A549 treated with ZK216348 at 1 μM for 4 hours (cell line): ENCODE results near the gene HOXA1. TPM values are rescaled to one million over a fixed set of nuclear protein-coding genes. Genes with fewer than 3 reads are reported as not detected.

Experiments used
- total RNA-seq: library from RNA; stranded (reverse); fragments of 200-300 nt; extraction: Qiagen RNA extraction; gene quantifications from 5 replicates; pipeline ENCODE4 v1.2.3, GENCODE V29; 2022; ENCODE audit warnings: low read depth

HOXA1 gene
- 2.7 to 4.7 TPM (median 3.8 TPM) in 5 replicates for total RNA-seq

DNA sequence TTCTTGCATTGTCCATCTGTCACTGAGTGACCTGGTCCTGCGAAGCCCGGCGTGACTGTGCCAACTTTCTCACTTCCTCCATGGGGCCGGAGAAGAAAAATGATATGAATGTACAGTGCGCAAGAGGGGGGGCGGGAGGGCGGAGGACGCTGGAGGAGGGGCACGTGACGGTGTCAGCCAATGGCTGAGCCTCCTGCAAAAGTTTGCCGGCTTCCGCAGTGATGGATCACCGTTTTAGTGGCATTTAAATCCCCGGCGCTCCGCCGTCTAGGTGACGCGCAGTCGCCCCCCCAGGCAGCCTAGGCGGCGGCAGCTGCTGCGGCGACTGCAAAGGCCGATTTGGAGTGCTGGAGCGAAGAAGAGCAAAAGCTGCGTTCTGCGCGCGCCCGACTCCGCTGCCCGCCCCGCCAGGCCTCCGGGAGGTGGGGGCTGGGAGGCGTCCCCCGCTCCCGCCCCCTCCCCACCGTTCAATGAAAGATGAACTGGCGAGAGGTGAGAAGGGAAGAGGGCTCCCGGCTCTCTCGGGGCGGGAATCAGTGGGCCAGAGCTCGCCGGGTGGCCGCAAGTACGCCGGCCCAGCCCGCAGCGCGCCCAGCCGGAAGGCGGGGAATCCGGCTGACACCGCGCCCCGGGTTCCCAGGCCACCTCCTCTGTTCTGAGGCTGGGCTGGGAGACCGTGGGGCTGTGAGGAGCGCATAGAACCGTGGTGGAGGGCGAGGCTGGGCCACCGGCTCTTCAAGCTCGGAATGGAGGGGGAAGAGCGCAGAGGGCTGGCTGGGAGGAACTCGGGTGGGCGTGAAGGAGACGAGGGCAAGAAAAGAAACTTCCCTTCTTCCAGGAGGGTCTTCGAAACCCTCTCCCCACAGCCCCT lies at the start of gene HOXA1:
Gene HOXA1, minus strand, starts transcription at position 104 of the 871 bp plus-strand sequence. Its CDS starts 88 bp downstream, at position 16.

DNA sequence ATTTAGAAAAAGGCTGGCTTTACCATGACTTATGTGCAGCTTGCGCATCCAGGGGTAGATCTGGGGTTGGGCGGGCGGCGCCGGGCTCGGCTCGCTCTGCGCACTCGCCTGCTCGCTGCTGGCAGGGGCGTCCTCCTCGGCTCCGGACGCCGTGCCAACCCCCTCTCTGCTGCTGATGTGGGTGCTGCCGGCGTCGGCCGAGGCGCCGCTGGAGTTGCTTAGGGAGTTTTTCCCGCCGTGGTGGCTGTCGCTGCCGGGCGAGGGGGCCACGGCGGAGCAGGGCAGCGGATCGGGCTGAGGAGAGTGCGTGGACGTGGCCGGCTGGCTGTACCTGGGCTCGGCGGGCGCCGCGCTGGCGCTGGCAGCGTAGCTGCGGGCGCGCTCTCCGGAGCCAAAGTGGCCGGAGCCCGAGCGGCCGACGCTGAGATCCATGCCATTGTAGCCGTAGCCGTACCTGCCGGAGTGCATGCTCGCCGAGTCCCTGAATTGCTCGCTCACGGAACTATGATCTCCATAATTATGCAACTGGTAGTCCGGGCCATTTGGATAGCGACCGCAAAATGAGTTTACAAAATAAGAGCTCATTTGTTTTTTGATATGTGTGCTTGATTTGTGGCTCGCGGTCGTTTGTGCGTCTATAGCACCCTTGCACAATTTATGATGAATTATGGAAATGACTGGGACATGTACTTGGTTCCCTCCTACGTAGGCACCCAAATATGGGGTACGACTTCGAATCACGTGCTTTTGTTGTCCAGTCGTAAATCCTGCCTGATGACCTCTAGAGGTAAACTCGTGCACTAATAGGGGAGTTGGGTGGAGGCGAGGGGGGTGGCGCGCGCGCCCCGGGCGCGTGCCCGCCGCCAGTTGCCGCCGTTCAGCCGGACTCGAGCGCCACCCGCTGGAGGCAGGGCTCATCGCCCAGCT lies 47.5 kb upstream of the HOXA1 start, which contains the start of gene HOXA5:
Gene HOXA5, minus strand, starts transcription at position 659 of the 927 bp plus-strand sequence. Its CDS starts 74 bp downstream, at position 585.

DNA sequence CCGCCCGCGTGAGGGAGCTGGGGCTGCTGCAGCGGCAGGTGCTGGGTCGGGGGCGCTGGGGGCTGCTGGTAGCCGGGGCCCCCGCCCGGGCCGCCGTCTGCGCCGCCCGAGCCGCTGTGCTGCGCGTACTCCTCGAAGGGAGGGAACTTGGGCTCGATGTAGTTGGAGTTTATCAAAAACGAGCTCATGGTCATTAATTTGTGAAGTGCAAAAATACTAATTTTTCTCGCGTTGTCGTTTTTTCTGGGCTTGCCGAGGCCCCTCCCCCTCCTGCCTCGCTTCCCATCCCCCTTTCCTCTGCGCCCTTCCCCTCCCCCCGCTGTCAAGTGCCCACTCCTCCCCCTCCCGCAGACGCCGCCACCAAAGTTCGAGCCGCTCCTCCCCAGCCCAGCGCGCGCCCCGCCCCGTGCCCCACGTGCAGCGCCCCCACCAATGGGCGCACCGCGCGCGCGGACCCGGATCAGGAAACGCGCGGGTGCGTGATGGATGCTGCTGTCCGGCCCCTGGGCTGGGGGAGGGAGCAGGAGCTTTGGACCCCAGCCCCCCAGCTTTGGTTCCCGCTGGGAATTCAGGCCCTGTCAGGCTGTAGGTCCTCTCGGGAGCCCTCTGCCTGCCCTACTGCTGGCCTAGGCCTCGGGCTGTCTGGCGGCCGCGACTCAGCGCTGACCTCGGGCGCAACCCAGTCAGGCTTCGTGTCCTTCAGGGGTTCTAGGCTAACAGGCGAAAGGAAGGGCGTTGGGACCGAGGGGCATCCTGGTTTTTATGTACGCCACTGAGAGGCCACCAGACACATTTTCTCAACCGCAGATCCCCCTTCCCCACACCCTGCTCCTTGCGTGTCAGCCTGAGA lies 35.0 kb upstream of the HOXA1 start, which contains the start of gene HOXA4:
Gene HOXA4, minus strand, starts transcription at position 218 of the 850 bp plus-strand sequence. Its CDS starts 24 bp downstream, at position 194.

DNA sequence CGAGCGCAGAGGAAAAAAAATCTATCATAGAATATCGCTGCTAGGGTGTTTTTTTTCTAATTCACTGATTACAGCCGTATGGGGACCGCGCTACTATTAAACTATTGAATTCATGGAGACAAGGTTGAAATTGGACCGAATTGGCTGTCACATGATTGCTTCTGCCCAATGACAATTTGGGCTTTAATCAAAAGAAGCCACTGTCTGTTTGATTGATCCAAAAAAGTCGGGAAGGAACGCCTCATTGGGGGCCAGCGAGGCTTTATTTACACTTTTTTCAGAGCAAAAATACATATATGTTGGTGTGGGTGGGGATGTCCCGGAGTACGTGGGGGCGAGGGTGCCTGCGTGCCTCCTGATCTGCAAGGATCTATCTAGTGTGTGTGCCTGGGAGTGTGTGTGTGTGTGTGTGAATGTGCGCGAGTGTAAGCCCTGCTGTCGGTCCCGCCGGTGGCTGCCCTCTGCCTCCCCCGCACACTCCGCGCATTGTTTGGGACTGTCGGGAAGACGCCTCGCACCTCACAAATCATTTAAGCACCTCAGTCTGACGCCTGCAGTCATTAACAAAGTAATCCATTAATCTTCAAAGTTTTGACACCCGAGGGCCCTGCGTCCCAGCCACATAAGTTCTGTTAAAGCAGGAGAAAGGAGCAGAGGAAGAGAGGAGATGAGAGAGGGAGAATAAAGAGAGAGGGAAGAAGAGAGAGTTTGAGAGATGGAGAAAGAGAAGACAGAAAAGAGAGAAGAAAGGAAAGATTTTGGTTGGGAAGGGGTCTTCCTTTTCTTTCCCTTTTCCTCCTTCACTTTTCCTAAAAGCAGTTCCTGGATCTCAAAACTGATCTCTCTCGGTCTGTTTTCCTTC lies 7.0 kb upstream of the HOXA1 start, which contains the start of gene HOXA2:
Gene HOXA2, minus strand, starts transcription at position 103 of the 862 bp plus-strand sequence. CDS start 183 bp downstream, outside the sequence.

Other genes starting within 250 kb of the HOXA1 start
- gene SKAP2, start 231.4 kb downstream of the HOXA1 start, total RNA-seq, result 9.8 to 23.3 TPM (median 20.1 TPM) in 5 replicates
- gene HOXA2, start 6.7 kb upstream of the HOXA1 start, total RNA-seq, result 0.69 to 1.5 TPM (median 0.94 TPM) in 5 replicates
- 1.5 to 2.6 TPM (median 2.2 TPM) in 5 replicates for gene HOXA4, start 34.8 kb upstream of the HOXA1 start, total RNA-seq
- 3.2 to 7.3 TPM (median 5.8 TPM) in 5 replicates for gene HOXA5, start 47.7 kb upstream of the HOXA1 start, total RNA-seq
- gene HOXA6, start 51.8 kb upstream of the HOXA1 start, total RNA-seq, result 1.0 to 2.6 TPM (median 1.9 TPM) in 5 replicates
- gene HOXA3, start 56.6 kb upstream of the HOXA1 start, total RNA-seq, result 3.8 to 9.6 TPM (median 8.0 TPM) in 5 replicates
- gene HOXA7, start 60.7 kb upstream of the HOXA1 start, total RNA-seq, result 4.6 to 6.0 TPM (median 4.7 TPM) in 5 replicates
- gene HOXA9, start 69.5 kb upstream of the HOXA1 start, total RNA-seq, result 0.29 to 0.79 TPM (median 0.38 TPM) in 5 replicates
- 7.3 to 8.9 TPM (median 7.7 TPM) in 5 replicates for gene HOXA10, start 78.3 kb upstream of the HOXA1 start, total RNA-seq
- 0.33 to 0.90 TPM (median 0.61 TPM) in 5 replicates for gene HOXA11, start 89.2 kb upstream of the HOXA1 start, total RNA-seq
- 1.3 to 2.6 TPM (median 2.2 TPM) in 5 replicates for gene HOXA13, start 104.1 kb upstream of the HOXA1 start, total RNA-seq
- gene EVX1, start 146.8 kb upstream of the HOXA1 start, total RNA-seq, result 0.14 to 0.19 TPM (median 0.15 TPM) in 3 of 5 replicates, not detected in the others